HG02798 (cell line): Measurements from ENCODE around the gene SELENOV.

Source experiments
- ATAC-seq: cut with Tn5 transposase; IDR thresholded peaks from one replicate; pipeline ENCODE4 v1.9.1; 2021; ENCODE audit warnings: mild to moderate bottlenecking; ENCODE audit not compliant: unreplicated experiment, poor library complexity

Gene SELENOV

DNA sequence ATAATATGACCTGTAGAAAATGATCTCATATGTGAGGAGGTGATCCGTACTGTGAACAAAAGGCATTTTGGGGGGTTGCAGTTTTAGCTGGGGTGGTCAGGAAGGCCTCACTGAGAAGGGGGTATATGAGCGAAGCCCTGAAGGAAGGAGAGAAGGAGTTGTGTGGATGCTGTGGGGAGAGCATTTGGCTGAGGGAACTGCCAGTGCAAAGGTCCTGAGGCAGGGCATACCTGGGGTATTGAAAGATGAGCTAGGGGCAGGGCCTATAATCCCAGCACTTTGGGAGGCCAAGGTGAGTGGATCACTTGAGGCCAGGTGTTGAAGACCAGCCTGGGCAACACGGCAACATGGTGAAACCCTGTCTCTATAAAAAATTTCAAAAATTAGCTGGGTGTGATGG is 2.5 kb downstream of the SELENOV start:
- ATAC-seq: no peak

DNA sequence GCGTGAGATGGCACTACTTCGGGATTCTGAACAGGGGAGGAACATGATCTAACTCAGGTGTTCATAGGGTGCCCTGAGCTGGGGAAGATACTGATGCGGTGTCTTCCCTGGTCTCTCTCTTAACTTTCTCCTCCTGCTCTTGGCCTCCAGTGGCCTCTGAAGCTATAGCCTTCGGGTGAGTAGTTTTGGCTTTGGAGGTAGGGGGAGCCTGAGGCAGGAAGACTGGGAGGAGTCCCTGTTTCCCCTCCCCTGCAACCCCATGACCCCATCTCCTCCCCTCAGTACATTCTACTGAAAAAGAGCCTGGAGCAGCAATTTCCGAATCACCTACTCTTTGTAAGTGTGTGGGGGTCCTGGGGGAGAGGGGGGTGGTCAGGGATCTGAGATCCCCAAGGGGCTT is 3.5 kb downstream of the SELENOV start:
- no peak for ATAC-seq

DNA sequence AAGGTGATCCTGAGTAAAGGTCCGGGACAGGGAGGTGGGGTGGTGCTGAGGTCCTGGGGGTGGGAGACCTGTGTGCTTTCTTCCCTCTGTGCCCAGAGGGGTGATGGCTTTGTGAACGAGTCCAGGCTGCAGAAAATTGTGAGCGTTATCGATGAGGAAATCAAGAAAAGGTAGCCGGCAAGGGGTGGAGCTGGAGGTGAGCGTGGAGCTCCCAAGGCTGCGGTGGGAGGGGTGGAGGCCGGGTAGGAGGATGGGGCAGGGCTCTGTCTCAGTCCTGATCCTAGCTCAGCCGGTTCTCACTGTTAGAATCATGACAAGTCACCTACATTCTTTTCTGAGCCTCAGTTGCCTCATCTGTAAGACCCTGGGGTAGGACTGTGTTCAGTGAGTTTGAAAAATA is 4.0 kb downstream of the SELENOV start:
- ATAC-seq: no peak

DNA sequence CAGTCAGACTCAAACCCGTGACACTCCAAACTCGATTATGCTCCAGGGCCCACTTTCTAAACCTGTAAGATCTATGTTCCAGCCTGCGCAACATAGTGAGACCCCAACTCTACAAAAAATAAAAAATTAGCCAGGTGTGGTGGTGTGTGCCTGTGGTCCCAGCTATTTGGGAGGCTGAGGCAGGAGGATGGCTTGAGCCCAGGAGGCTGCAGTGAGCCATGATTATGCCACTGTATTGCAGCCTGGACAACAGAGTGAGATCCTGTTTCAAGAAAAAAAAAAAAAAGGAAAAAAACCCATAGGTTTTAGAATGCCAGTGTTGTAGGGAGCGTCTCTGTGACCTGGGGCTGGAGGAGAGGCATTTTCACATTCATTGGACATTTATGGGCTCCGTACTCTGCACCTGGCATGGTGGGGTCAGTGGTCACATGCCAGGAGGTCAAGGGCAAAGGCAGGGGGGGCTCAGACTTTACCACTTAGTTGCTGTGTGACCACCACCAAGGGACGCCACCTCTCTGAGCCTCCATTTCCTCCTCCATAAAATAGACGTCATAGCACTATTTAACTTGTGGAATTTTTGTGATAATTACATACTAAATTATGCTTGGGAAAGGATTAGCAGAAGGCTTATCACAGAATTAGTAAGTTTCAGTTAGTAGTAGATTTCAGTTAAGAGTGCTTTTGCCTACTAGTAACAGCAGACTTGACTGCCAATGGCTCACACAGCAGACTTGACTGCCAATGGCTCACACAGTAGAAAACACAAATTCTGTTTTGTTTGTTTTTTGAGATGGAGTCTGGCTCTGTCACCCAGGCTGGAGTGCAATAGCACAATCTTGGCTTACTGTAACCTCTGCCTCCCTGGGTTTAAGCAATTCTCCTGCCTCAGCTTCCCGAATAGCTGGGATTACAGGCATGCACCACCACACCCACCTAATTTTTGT is 5.9 kb downstream of the SELENOV start:
- ATAC-seq: no peak

DNA sequence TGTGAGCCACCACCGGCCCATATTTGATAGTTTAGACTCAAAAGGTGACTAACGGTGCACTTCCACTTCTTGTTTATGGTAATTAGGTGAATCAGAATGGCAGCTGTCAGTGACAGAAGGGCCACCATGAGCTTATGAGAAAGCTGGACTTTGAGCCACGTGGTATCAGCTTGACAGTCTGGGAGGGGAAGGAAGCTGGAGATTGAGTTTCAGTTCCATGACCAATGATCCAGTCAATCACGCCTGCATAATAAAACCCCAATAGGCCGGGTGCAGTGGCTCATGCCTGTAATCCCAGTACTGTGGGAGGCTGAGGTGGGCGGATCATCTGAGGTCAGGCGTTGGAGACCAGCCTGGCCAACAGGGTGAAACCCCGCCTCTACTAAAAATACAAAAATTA is 9.6 kb downstream of the SELENOV start:
- no peak for ATAC-seq

DNA sequence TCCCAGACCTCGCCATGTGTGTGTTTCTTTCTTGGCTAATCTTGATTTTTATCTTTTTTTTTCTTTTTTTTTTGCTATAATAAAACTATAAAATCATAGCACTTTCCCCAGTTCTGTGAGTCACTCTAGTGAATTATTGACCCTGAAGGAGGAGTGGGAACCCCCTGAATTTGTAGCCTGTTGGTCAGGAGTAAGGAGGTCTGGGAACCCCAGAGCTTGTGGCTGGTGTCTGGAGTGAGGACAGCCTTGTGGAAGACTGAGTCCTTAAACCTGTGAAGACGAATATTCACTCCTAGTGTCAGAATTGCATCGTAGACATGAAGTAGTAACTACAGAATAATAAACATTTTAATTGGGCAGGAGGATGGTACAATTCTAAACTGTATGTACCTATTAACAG is 10.3 kb downstream of the SELENOV start:
- no peak for ATAC-seq

DNA sequence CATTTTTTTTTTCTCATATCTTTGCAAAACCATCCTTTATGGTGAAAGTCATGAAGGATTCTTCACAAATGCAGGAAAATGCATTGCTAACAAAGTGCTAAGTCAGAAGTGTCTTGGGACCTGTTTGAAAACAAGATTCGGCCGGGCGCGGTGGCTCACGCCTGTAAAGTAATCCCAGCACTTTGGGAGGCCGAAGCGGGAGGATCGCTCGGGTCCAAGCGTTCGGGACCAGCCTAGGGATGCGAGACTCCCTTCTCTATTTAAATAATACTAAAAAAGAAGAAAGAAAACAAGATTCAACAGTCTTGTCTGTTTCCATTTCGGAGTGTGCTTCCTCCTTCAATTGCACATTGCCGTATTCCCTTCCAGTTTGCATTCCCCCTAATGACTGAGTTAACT is 16.9 kb downstream of the SELENOV start:
- ATAC-seq: no peak

DNA sequence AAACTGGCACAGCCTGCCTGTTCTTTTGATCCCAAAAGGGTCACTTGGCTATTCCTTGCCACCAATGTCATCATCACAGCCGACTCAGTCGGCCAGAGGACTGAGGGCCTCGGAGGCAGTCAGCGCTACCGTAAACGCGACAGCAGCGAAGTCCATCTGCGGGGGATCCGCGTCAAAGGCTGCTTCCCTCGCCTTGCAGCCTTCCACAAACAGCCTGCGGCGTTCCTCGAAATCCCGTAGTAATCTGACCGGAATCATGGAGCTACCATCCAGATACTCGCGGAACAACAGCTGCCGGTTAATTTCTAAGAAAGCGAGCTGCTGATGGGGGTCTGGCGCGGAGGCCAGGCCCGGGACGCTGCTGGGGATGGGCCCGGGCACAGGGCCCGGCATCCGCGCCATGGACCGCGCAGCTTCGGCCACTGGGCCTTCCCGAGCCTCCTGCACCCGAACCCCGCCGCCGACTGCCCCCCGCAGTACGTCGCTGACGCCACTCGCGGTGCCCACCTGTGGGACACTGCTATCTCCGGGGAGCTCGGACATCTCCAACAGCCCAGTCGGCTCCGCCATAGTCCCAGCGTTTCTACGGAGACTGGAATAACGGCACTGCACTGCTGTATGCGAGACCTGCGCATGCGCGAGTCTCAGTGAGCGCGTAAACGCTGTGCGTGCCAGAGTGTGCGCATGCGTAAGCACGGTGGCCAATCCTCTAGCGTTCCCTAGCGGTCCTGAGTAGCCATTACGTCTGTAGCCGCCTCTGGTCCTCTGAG is 17.5 kb downstream of the SELENOV start, which contains the start of gene EID2B:
Gene EID2B, minus strand, starts transcription at position 620 of the 770 bp plus-strand sequence. Its CDS starts 50 bp downstream, at position 570.
- peak; percentile 96 for ATAC-seq

DNA sequence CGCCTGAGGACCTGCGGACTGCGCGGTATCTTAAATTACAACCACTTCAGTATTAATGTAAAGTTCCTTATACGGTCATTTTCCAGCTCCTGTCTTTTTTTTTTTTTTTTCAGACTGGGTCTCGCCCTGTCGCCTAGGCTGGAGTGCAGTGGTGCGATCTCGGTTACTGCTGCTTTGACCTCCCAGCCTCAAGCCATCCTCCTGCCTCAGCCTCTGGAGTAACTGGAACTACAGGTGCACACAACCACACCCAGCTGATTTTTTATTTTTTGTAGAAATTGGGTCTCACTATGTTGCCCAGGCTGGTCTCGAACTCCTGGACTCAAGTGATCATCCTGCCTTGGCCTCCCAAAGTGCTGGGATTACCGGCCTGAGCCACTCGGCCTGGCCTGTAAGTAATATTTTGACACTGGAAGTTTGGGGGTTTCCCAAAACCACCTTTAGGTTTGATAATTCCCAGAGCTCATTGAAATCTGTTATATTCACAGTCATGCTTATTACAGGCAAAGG is 18.1 kb downstream of the SELENOV start:
- ATAC-seq: no peak

DNA sequence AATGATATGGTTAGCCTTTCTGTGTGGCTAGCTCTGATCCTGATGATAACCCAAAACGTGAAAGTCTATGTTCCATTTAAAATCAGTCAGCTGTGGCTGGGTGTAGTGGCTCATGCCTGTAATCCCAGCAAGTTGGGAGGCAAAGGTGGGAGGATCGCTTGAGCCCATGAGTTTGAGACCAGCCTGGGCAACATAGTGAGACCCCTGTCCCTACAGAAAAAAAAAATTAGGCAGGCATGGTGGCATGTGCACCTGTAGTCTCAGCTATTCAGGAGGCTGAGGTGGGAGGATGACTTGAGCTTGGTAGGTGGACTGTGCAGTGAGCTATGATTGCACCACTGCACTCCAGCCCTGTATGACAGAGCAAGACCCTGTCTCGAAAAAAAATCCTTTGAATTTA is 18.9 kb downstream of the SELENOV start:
- ATAC-seq: no peak

DNA sequence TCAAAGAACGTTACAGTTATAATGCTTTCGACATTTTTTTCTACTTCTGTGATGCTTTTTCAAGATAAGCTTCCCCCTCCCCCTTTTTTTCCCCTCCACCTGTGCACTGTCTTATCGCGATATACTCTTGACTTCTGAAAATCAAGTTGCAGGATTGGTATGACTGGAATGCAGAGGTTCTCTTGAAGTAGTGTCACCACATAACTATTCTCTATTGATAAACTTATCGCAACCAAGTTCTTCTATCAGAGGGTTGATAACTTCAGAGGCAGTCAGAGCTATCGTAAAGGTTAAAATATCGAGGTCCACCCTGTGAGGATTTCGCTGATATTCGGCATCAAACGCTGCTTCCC is 24.2 kb downstream of the SELENOV start:
- ATAC-seq: no peak

DNA sequence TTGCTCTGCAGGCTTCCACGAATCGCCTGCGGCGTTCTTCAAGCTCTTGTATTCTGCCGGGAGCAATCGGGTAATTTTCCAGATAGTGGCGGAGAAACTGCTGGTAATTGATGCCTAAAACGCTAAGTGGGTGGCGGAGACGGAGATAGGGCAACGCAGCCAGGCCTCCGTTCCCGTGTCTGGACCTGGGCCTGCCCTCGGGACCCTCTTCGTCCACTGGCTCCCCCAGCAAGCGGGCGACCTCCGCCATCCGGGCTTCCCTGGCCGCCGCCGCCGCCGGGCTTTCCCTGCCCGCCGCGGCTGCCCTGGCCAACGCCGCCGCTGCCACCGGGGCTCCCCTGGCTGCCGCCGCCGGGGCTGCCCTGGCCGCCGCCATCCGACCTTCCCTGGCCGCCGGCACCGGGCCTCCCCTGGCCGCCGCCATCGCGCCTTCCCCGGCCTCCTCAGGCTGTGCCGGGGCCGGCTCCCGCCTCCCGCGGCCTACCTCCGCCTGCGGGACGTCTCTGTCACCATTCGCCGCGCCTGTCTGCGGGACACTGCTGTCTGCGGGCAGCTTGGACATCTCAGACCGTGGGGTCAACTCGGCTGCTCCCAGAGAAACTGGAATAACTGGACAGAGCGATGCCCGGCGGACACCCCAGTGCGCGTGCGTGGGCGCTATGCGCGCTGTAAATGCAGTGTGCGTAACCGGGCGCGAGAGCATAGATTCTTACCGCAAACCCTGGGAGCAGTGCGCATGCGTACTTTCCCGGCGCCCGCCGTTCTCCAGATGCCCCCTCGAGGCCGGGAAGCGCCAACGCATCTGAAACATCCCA is 24.8 kb downstream of the SELENOV start, which contains the start of gene EID2:
Gene EID2, minus strand, starts transcription at position 644 of the 815 bp plus-strand sequence. Its CDS starts 82 bp downstream, at position 562.
- peak; percentile 93 for ATAC-seq

DNA sequence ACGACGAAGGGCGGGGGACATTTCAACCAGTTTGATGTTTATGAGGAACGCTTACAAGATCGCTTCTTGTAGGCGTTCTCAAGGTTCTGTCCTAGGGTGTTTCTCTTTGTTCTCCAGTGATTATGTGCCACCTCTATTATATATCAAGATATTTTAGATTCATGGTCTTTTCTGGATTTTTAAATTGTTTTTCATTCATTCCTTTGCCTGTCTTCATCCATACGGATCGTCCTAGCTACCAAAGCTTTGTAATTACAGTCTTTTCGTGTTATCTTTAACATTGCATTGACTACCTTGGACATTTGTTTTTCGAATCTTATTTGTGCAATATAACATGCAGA is 25.4 kb downstream of the SELENOV start:
- no peak for ATAC-seq

DNA sequence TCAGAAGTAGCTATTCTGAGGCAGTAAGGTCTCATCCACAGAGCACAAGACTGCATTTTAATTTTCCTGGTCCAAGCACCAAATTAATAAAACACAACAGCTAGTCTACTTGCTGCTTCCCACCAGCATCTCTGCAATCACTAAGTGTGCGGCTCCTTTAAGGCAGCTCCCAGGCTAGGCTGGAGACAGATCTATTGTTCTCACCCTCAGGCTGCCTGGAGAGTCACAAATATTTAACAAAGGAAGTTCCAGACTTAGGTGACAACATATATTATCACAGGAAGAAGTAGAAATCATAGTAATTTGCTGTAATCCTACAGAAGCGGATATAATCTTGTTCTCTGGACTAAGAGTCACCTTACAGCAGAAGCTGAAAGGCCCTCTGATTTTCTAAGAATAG is 27.3 kb downstream of the SELENOV start:
- ATAC-seq: no peak

DNA sequence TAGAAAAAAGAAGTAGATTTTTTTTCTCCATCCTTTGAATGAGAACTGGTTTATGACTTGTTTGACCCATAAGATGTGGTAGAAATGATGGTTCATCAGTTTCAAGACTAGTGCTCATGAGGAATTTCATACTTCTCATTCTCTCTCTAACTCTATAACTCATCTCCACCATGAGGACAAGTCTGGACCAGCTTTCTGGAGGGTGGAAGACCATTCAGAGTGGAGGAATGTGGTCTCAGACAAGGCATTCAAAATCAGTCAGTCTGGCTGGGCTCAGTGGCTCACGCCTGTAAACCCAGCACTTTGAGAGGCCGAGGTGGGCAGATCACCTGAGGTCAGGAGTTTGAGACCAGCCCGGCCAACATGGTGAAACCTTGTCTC is 28.5 kb downstream of the SELENOV start:
- no peak for ATAC-seq

DNA sequence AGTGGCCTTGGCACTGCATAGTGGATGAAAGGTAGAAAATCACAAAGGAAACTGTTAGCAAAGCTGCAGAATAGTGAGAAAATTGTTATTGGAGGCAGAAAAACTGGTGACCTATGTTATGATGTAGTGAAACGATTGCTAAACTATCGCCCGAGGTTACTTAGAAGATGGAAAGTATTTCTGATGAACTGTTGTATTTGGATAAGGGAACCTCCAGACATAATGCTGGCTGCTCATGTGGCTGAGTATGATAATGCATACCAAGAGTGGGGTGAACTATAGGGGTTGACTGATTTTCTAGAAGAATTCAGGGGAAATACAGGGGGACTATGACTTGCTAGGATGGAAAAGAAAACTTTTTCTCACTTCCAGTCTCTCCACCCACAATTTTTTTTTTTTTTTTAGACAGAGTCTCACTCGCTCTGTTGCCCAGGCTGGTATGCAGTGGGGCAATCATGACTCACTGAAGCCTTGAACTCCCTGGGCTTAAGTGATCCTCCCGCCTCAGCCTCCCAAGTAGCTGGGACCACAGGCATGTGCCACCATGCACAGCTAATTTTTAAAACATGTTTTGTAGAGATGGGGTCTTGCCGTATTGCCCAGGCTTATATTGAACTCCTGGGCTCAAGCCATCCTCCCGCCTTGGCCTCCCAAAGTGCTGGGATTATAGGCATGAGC is 29.4 kb downstream of the SELENOV start:
- ATAC-seq: no peak

DNA sequence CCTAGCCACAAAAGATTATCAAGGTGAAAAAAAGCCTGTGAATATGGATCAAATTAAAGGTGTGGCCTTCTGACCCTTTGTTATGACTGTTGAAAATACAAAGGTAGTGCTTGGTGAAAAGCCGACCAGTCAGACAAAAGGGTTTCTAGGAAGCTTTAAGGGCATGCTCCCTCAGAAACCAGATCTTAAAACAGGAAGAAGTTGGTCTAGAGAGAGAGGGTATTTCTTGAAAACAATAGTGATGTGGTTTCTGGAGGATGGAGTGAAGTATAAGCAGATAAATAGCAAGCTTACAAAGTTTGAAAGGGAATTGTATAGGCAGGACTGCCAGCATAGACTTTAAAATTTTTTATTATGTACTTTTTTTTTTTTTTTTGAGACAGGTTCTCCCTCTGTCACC is 30.0 kb downstream of the SELENOV start:
- ATAC-seq: no peak

DNA sequence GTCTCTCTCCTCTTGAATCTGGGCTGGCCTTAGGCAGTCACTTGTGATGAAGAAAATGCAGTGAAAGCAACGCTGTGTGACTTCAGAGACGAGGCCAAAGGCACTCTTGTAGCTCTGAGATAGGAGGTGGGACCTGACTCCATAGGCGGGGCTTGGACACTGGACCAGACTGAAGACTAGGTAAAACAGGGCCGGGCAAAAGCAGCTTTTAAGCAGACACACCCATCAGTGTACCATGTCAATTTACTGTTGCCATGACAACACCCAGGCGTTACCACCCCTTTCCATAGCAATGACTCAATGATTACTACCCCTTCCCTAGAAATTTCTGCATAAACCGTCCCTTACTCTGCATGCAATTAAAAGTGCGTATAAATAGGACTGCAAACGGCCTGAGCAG is 31.7 kb downstream of the SELENOV start:
- ATAC-seq: no peak

DNA sequence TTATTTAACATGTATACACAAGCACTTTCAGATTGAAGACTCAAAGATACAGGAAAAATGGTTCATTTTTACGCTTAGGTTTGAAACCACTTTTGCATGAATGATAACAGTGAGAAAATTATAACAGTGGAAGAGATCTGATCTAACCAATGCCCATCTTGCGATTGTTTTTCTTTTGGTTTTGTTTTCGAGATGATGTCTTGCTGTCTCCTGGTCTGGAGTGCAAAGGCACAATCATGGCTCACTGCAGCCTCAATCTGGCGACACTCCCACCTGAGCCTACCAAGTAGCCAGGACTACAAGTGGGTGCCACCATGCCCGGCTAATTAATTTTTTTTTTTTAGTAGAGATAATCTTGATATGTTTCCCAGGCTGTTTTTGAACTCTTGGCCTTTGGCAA is 35.3 kb downstream of the SELENOV start:
- no peak for ATAC-seq

DNA sequence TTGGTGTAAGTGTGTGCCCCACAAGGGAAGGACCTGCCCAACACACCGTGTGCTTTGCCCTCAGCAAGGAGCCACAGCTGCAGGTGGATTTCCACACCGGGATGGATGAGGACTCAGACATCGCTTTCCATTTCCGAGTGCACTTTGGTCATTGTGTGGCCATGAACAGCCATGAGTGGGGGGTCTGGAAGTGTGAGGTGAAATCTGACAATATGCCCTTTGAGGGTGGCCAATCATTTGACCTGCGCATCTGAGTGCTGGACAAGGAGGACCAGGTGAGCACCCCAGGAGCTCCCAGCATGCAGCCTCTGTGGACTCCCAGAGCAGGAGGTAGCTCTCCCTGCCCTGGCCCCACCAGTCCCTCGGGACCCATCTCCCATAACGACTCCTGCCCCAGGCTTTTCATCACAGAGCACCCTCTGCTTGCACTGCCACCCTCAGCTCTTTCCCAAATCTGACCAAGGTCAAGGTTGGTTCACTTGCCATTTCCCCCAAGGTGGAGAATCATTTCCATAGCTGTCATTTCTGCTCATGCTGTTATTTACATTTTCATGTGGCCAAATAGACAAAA is 38.2 kb downstream of the SELENOV start:
- ATAC-seq: no peak
